Skin of body (tissue), 2 donors: ENCODE data around the gene SERPINA6. TPM values are rescaled to one million over a fixed set of nuclear protein-coding genes. Genes with fewer than 3 reads are reported as not detected.
"Not testable (repeated sequence)": the region's sequence is repeated elsewhere in the genome, so short reads cannot be mapped to it uniquely, and the experiment has no call there.

Experiments used
- DNase-seq: peaks from one replicate; lab custom pipeline; 2025; lab: John Stamatoyannopoulos, UW
- total RNA-seq: library from RNA; depleted of rRNA; stranded (reverse); fragments of >200 nt; gene quantifications from one replicate; pipeline ENCODE4 v1.2.3, GENCODE V29; 2014

The SERPINA6 gene
- total RNA-seq, 1 donor from 2014 or later, result not detected

DNA sequence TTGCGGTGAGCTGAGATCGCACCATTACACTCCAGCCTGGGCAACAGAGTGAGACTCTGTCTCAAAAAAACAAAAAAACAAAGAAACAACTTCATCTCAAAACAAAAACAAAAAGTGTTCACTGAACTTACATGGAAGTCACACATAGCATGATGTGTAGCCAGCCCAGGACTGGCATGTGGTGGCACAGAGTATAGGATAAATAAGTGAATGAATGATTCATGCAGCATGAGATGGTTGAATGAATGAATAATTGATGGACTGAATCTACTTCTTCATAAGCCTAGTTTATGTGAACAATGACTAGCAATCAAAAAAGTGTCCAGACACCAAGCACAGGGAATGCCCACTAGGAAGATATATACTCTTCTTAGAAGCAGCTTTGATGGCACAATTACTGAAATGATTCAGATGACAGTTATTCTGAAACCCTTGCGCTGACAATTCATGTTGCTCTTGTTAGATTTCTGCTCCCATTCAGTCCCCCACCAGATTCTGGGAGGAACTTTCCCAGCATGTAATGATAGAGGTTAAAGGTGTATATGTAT is 31.6 kb upstream of the SERPINA6 start:
- DNase-seq, result no peak

DNA sequence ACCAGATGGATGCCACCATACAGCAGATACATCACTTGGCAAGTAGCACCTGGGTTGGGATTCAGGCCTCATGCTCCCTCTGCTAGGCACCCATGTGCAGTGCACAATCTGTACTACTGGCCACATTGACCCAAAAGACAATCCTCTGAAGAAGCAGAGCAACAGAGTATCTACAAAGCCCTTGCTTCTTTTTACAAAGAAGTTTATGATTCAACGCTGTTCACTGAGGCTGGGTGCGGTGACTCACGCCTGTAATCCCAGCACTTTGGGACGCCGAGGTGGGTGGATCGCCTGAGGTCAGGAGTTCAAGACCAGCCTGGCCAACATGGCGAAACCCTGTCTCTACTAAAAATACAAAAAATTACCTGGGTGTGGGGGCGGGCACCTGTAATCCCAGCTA is 31.1 kb upstream of the SERPINA6 start:
- DNase-seq, result not testable (repeated sequence)

- DNase-seq, result no peak
Observed at GRCh38 chr14:94349276-94349675, 26.1 kb upstream of the SERPINA6 start.

DNA sequence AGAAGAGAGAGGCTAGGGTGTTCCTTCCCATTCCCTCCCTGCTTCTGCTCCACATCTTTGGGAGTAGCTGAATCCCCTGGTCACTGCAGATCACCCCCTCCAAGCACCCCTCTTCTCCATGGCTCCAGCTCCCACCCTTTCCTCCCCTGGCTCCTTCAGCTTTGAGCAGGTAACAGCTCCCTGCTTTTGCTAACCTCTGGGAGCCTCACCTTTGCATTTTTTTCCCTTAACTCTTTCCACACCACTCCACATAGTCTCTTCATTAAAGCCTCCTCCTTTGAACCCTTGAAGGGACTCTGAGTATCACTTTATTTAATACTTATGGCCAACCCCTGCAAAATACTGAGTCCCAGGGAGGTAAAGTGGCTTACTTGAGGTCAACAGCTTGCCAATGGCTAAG is 25.7 kb upstream of the SERPINA6 start:
- no peak for DNase-seq

DNA sequence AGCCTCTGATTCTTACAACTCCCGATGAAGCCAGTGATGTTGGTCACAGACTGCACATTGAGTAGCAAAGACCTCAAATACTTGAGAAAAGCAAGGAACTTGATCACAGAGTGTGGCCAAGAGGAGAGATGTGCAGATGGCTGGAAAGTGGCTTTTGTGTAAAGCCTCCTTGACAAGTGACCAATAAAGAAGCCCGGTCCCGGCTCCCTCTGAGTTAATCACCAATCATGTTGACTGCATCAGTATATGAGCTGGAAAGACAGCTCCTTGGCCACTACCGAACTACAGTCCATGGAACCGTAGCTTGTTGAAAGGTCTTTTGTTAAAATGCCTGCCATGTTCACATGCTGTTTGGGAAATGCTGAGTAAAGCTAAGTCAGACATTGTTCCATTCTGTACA is 23.7 kb upstream of the SERPINA6 start:
- DNase-seq, result no peak

DNA sequence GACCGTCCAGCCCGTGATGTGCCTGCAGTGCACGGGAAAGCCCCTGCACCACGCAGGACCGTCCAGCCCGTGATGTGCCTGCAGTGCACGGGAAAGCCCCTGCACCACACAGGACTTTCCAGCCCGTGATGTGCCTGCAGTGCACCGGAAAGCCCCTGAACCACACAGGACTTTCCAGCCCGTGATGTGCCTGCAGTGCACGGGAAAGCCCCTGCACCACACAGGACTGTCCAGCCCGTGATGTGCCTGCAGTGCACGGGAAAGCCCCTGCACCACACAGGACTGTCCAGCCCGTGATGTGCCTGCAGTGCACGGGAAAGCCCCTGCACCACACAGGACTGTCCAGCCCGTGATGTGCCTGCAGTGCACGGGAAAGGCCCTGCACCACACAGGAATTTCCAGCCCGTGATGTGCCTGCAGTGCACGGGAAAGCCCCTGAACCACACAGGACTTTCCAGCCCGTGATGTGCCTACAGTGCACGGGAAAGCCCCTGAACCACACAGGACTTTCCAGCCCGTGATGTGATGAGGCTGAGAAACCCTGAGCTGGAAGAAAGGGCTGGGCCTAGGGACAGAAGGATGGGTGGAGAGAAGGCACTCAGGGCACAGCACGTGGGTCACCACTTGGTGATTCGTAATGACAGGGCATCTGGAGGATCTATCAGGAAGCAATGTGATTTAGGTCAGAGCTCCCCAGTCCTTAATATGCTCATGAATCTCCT is 23.1 kb upstream of the SERPINA6 start:
- not testable (repeated sequence) for DNase-seq

GRCh38 chr14:94345344-94346064 is 22.4 kb upstream of the SERPINA6 start:
- no peak for DNase-seq

- DNase-seq, result peak; percentile 3
Observed at GRCh38 chr14:94344389-94344788, 21.3 kb upstream of the SERPINA6 start.

DNA sequence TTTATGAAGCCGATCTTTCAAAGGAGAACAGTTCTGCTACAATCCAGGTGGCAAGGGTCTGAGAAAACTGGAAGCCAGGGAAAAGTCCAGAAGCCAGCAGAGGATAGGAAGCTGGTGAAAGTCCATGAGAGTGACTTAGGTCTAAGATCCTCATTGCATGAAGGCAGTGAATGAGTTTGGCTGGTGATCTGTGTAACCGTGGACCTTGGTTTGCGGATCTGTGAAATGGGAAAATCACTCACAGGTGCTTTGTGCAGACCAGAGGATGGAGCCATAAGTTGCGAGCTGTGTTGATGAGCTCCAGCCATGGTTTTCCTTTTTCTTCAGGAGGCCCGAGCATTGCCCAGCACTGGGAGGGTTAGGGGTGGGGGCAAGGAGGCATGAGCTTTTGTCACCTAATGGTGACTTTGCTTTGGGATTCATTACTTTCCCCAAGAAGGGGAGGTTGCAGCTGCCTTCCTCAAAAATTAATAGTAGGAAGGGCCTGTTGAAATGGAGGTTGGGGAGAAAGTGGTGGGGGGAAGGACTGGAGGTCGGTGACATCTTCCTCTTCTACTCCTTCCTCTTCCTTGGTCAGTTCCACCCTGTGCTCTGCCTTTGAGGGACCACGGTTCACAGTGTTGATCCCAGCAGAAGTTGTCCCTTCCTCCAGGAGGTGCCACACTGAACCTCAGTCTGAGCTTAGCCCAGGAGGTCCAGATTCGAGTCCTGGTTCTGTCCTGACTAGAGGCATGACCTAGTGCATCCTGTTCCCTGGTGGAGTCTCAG is 20.3 kb upstream of the SERPINA6 start:
- no peak for DNase-seq

GRCh38 chr14:94342334-94342934 is 19.3 kb upstream of the SERPINA6 start:
- peak; percentile 97 for DNase-seq

GRCh38 chr14:94341656-94342333 is 18.7 kb upstream of the SERPINA6 start:
- peak; percentile 56 for DNase-seq

DNA sequence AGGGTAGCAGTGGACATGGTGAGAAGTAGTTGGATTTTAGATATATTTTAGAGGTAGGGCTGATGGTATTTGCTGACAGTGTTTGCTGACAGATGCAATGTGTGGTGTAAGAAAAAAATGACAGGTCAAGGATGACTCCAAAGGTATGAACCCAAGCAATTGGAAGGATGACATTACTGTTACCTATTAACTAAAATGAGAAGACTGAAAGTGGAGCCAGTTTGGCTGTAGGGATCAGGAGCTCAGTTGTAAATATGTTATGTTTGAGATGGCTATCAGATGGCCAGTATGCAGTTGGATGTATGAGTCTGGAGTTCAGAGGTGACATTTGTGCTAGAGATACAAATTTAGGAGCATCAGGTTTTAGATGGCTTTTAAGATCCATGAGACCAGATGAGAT is 17.4 kb upstream of the SERPINA6 start:
- DNase-seq, result no peak

DNA sequence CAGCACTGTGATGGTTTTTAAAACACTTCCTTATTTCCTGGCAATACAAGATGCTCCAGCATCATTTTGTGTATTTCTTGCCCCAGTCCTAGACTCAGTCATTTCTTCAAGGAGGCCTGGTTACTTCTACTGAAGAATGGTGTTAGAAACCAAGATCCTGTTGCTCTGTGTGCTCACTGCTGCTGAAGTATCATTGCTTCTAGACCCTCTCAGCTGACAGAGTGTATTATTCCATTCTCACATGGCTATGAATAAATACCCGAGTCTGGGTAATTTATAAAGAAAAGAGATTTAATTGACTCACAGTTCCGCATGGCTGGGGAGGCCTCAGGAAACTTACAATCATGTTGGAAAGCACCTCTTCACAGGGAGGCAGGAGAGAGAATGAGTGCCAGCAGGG is 14.9 kb upstream of the SERPINA6 start:
- no peak for DNase-seq

DNA sequence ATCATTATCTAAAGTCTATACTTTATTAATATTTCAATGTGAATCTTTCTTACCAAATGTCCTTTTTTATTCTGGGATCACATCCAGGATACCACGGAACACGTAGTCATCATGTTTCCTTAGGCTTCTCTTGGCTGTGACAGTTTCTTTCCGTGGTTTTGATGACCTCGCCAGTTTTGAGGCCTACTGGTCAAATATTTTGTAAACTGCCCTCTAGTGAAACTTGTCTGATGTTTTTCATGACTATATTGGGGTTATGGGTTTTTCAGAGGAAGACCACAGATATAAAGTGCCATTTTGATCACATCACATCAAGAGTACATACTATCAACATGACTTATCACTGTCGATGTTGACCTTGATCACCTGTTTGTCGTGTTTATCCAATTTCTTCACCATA is 14.1 kb upstream of the SERPINA6 start:
- DNase-seq, result no peak

GRCh38 chr14:94334872-94335271 is 11.7 kb upstream of the SERPINA6 start:
- no peak for DNase-seq

DNA sequence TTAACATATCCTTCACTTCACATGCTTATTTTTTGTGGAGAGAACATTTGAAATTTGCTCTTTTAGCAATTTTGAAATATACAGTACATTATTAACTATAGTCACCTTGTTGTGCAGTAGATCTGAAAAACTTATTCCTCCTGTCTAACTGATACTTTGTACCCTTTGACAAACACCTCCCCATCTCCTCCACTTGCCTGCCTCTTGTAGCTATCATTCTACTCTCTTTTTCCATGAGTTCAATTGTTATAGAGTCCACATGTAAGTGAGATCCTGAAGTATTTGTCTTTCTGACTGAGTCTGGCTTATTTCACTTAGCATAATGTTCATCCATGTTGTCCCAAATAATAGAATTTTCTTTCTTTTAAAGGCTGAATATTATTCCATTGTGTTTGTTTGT is 9.5 kb upstream of the SERPINA6 start:
- DNase-seq, result no peak

DNA sequence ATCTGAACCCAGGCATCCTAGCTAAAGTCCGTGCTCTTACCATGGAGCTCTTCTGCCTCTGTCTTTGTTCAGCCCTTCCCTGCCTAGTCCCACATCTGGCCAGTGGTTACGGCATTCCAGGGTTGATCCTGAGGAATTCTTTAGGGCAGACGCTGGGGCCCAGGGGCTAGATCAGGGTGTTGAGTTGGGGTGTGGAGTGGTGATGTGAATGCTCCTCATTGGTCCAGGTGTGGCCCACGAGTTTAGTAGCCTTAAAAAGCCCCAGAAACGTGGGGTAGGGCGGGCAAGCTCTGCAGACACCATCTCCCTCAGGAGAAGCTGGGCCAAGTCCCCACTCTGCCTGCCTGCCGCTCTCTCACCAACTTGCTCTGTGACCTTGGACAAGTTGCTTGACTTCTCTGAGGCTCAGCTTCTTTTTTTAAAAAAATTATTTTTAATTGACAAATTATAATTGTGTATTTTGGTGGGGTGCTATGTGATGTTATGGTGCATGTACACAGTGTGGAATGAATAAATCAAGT is 9.0 kb upstream of the SERPINA6 start:
- DNase-seq, result no peak

- no peak for DNase-seq
Observed at GRCh38 chr14:94331462-94331861, 8.3 kb upstream of the SERPINA6 start.

DNA sequence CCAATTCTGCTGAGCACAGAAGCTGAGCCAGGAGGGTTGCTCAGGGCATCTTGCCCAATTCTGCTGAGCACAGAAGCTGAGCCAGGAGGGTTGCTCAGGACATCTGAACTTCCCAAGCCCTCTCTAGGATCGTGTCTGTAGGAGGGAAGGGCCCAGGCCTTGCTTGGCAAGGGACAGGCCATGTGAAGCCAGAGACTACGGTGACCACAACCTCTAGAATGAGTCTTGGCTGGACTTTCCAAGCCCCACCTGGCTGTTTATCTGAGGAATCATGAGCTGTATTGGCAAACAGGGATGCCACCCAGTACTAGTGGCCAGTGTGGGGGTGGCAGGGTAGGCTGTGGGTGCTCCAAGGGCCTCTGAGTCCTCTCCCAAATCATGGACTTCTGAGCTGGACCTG is 7.7 kb upstream of the SERPINA6 start:
- no peak for DNase-seq

DNA sequence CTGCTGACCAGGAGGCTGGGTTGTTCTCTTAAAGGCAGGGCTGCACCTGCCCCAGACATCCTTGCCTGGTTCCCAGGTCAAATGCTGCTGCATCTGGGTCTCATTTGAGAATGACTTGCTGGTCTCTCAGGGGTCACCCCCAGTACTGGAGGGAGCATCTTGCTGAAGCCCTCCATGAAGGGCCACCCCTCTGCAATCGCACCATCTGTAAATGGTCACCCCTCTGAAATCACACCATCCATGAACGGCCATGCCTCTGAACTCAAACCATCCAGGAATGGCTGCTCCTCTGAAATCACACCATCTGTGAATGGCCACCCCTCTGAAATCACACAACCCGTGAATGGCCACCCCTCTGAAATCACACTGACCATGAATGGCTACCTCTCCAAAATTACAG is 7.3 kb upstream of the SERPINA6 start:
- no peak for DNase-seq

- DNase-seq, result no peak
Observed at GRCh38 chr14:94329857-94330256, 6.7 kb upstream of the SERPINA6 start.
